IPS-20b (cell line): ENCODE data around the gene METRN.

Experiments used
- H3K27ac ChIP-seq: one replicate; pipeline ENCODE4 v1.5.1; 2013; ENCODE audit warnings: low read length
- H3K27me3 ChIP-seq: 2 replicates; pipeline ENCODE4 v1.6.1; 2013; ENCODE audit warnings: mild to moderate bottlenecking, low read length, inconsistent platforms; ENCODE audit not compliant: insufficient read depth
- H3K36me3 ChIP-seq: 2 replicates; pipeline ENCODE4 v1.6.1; 2013; ENCODE audit warnings: low read depth, mild to moderate bottlenecking, inconsistent platforms, low read length, moderate library complexity; ENCODE audit not compliant: insufficient read depth
- H3K4me1 ChIP-seq: 2 replicates; pipeline ENCODE4 v1.6.1; 2013; ENCODE audit warnings: mild to moderate bottlenecking, control low read depth, inconsistent platforms, low read length, moderate library complexity; ENCODE audit not compliant: insufficient read depth
- H3K4me3 ChIP-seq: 2 replicates; pipeline ENCODE4 v1.5.1; 2013; ENCODE audit warnings: mild to moderate bottlenecking, low read length, inconsistent platforms
- H3K9ac ChIP-seq: 2 replicates; pipeline ENCODE4 v1.6.1; 2013; ENCODE audit warnings: low read depth, mild to moderate bottlenecking, inconsistent platforms, low read length, moderate library complexity
- H3K9me3 ChIP-seq: 2 replicates; pipeline ENCODE4 v1.6.1; 2013; ENCODE audit warnings: mild to moderate bottlenecking, low read depth, low read length, inconsistent platforms; ENCODE audit not compliant: insufficient read depth

The METRN gene

DNA sequence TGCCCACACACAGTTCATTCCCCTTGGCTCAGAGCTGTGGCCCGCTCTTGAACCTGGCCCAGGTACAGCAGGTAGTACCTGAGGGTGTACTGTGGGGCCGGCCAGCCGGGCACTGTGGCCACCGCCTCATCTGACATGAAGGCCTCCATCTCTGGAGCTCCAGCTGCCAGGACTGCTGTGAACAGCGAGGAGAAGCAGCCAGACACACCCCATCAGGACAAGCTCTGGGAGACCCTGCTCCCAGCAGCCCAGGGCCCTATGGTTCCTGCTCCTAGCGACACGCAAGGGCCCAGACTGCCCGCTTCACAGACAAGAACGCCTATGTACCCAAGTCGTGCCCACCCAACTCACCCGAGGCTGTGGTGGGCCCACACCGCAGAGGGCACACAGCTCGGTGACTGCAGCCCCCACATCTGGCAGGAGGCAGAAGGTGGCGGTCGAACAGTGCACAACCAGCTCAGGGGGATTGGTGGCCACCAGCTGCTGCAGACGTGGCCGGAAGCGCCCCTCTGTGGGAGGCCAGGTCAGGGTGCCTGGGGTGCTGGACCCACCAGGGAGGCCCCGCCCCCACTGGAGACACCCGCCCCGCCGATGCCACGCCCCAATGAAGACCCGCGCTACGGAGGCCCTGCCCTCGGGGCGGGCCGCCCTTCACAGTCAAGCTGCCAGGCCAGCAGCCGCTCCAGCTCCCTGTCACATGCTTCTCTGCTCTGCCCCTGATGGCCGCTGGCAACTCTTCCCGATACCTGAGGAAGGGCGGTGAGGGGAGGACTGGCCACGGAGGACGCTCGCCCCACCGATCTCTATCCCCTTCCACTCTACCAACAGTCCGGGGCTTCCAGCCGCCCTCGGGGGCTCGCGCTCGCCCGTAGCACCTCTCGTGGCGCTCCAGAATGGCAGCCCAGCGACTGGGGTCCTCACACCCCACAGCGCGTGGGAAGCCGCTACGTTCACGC is 35.8 kb upstream of the METRN start:
- peaks cover 3% of the 10 kb centered on the region; the same call in 1 of the 2 replicates for H3K4me1 ChIP-seq
- H3K9ac ChIP-seq = no peak overlapping the region
- no peak overlapping the region for H3K27ac ChIP-seq
- H3K9me3 ChIP-seq = no peaks in the 10 kb centered on the region
- H3K36me3 ChIP-seq = peaks cover 19% of the 10 kb centered on the region
- peak overlapping the region; percentile 73 for H3K4me3 ChIP-seq
- H3K27me3 ChIP-seq = peaks cover 15% of the 10 kb centered on the region; the same call in 1 of the 2 replicates

DNA sequence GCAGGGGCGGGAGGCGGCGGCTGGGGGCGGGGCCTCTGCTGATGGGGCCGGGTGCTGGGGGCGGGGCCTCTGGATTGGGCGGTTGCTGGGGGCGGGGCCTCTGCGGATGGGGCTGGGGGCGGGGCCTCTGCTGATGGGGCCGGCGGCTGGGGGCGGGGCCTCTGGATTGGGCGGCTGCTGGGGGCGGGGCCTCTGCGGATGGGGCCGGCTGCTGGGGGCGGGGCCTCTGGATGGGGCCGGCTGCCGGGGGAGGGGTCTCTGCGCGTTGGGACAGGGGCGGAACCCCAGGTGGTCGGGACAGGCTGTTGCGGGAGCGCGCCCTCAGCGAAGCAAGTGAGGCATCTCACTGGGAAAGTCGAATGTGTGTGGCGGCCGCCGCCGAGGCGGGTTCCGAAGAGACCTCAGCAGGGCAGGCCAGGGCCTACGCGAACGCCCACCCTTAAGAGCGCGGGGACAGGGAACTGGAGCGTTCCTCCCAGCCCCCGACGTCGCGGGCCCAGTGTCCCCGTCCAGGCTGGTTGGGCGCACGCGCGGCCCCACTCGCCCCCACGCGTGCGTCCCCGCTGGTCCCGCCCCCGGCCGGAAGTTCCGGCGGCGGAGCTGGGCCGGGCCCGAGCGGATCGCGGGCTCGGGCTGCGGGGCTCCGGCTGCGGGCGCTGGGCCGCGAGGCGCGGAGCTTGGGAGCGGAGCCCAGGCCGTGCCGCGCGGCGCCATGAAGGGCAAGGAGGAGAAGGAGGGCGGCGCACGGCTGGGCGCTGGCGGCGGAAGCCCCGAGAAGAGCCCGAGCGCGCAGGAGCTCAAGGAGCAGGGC is 34.9 kb upstream of the METRN start, which contains the start of gene STUB1:
STUB1 (plus strand) TSS at position 597 of the 811 bp plus-strand sequence; CDS start at position 713, 116 bp downstream.
- Histone ChIP-seq H3K9ac (peak within 1 kb of the TSS; percentile 80; the same call in 1 of the 2 replicates), H3K9me3 (no peaks in the 10 kb centered on the region), H3K36me3 (peaks cover 19% of the 10 kb centered on the region), H3K27me3 (peaks cover 12% of the 10 kb centered on the region; the same call in 1 of the 2 replicates), H3K4me1 (no peaks in the 10 kb centered on the region; the same call in 1 of the 2 replicates), H3K27ac (no peak within 1 kb of the TSS), H3K4me3 (peak within 1 kb of the TSS; percentile 90)

DNA sequence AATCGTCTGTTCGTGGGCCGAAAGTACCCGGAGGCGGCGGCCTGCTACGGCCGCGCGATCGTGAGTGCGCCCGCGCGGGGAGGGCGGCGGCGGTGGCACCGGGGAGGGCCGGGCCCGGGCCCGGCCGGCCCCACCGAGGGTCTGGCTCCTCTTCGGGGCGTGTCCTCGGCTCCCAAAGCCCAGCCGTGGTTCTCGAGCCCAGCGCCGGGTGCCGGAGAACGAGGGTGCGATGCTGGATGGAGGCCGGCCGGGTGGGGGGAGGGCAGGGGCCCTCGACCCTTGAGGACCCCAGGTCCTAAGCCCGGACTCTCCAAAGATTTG is 34.3 kb upstream of the METRN start:
- Histone ChIP-seq H3K4me3 (peak overlapping the region; percentile 90), H3K36me3 (peaks cover 19% of the 10 kb centered on the region), H3K9me3 (no peaks in the 10 kb centered on the region), H3K4me1 (no peaks in the 10 kb centered on the region), H3K27me3 (peaks cover 8% of the 10 kb centered on the region; the same call in 1 of the 2 replicates), H3K27ac (no peak overlapping the region), H3K9ac (peak overlapping the region; percentile 80; the same call in 1 of the 2 replicates)

DNA sequence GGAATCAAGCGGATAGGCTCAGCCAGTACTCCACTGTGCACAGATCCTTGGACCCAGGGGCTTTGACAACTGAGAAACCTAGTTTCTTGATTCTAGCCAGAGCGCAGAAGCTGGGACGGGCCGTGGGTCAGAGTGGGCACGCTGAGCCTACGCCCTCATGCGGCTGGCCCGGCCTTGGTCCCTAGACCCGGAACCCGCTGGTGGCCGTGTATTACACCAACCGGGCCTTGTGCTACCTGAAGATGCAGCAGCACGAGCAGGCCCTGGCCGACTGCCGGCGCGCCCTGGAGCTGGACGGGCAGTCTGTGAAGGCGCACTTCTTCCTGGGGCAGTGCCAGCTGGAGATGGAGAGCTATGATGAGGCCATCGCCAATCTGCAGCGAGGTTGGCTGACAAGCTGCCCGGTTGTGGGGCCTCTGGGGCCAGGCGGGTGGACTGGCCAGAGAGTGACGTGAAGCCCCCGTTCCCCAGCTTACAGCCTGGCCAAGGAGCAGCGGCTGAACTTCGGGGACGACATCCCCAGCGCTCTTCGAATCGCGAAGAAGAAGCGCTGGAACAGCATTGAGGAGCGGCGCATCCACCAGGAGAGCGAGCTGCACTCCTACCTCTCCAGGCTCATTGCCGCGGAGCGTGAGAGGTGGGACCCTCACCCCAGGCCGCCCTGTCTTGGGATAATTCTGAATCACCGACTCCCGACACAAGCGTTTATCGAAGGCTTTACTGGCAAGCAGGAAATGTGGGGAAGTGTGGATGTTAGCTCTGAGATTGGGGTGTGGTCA is 33.8 kb upstream of the METRN start:
- Histone ChIP-seq H3K4me3 (peak overlapping the region; percentile 90), H3K27ac (no peak overlapping the region), H3K4me1 (no peaks in the 10 kb centered on the region), H3K36me3 (peaks cover 19% of the 10 kb centered on the region), H3K9me3 (no peaks in the 10 kb centered on the region), H3K9ac (peak overlapping the region; percentile 80; the same call in 1 of the 2 replicates), H3K27me3 (peaks cover 3% of the 10 kb centered on the region; the same call in 1 of the 2 replicates)

DNA sequence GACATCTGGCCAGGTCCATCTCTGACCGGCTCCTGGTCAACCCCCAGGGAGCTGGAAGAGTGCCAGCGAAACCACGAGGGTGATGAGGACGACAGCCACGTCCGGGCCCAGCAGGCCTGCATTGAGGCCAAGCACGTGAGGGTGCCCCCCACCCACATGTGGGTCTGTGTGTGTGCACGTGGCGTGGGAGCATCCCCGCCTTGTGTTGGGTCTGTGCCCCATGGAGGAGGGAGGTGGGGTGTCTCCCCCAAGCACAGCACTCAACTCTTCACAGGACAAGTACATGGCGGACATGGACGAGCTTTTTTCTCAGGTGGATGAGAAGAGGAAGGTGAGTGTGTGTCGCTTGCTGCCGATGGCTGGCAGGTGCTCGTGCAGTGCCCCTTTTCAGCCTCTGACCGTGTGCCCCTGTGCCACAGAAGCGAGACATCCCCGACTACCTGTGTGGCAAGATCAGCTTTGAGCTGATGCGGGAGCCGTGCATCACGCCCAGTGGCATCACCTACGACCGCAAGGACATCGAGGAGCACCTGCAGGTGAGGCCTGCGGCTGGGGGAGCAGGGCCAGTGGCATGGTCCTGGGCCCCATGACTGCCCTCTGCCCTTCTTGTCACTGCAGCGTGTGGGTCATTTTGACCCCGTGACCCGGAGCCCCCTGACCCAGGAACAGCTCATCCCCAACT is 33.0 kb upstream of the METRN start:
- H3K4me1 ChIP-seq = no peaks in the 10 kb centered on the region
- H3K27ac ChIP-seq = no peak overlapping the region
- no peaks in the 10 kb centered on the region for H3K27me3 ChIP-seq
- H3K36me3 ChIP-seq = peaks cover 19% of the 10 kb centered on the region
- H3K9ac ChIP-seq = no peak overlapping the region; the same call in 1 of the 2 replicates
- H3K4me3 ChIP-seq = peak overlapping the region; percentile 90; the same call in 1 of the 2 replicates
- H3K9me3 ChIP-seq = no peaks in the 10 kb centered on the region

DNA sequence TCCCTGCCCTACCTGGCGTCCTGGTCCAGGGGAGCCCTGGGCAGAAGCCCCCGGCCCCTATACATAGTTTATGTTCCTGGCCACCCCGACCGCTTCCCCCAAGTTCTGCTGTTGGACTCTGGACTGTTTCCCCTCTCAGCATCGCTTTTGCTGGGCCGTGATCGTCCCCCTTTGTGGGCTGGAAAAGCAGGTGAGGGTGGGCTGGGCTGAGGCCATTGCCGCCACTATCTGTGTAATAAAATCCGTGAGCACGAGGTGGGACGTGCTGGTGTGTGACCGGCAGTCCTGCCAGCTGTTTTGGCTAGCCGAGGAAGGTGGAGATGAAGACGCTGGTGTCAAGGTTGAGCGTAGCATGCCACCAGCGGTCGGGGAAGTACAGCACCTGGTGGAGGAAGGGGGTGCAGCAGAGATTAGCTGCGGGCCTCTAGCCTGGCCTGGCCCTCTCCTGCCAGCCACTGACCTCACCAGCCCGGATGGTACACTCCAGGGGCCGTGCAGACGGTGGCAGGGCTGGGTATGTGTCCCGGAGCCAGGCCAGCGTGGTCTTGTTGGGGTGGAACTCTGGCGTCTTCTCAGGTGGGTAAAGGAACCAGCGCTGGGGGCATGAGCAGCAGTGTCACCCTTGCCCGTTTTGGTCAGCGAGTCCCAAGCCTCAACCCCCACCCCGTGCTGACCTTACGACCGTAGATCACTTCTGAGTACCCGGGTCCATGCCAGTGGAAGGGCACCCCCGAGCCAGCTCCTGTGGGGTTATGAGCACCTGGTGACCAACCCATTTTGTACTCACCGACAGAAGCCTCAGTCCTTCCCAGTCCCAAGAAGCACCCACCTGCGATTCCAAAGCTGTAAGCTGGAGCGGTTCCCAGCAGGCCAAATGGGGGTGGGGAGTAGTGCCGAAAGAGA is 32.2 kb upstream of the METRN start:
- Histone ChIP-seq H3K4me1 (no peaks in the 10 kb centered on the region), H3K4me3 (peak overlapping the region; percentile 74), H3K27me3 (no peaks in the 10 kb centered on the region), H3K9ac (no peak overlapping the region), H3K27ac (no peak overlapping the region), H3K36me3 (peaks cover 19% of the 10 kb centered on the region), H3K9me3 (no peaks in the 10 kb centered on the region)

DNA sequence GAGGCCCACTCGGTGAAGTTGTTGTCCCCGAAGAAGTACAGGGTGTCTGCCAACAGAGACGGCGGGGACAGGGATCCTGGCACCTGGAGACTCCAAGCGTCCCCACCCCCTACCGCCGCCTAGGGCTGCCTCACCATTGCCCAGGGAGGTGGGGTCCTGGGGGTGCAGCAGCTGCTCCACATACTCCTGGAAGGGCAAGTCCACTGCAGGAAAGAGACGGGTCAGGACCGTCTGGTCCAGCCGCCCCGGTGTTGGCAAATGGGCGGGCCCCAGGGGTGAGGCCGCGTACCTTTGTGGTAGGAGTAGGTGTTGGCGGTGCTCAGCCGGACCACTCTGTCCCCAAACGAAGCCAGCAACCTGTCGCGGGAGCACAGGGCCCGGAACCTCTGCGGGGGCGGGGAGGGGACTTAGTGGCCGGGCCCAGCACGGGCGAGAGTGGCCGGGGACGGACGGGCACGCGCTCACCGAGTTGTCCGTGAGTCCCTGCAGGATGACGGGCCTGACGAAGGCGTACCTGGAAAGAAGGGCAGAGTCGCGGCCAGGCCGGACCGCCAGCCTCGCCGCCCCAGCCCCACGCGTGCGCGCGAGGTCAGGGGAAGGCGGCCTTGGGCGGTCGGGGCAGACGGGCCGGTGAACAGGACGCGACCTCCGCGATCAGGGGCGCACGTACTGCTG is 31.4 kb upstream of the METRN start:
- Histone ChIP-seq H3K9me3 (no peaks in the 10 kb centered on the region), H3K36me3 (peaks cover 19% of the 10 kb centered on the region), H3K4me1 (no peaks in the 10 kb centered on the region), H3K27me3 (no peaks in the 10 kb centered on the region), H3K4me3 (peak overlapping the region; percentile 74), H3K27ac (no peak overlapping the region), H3K9ac (peak overlapping the region; percentile 79)

DNA sequence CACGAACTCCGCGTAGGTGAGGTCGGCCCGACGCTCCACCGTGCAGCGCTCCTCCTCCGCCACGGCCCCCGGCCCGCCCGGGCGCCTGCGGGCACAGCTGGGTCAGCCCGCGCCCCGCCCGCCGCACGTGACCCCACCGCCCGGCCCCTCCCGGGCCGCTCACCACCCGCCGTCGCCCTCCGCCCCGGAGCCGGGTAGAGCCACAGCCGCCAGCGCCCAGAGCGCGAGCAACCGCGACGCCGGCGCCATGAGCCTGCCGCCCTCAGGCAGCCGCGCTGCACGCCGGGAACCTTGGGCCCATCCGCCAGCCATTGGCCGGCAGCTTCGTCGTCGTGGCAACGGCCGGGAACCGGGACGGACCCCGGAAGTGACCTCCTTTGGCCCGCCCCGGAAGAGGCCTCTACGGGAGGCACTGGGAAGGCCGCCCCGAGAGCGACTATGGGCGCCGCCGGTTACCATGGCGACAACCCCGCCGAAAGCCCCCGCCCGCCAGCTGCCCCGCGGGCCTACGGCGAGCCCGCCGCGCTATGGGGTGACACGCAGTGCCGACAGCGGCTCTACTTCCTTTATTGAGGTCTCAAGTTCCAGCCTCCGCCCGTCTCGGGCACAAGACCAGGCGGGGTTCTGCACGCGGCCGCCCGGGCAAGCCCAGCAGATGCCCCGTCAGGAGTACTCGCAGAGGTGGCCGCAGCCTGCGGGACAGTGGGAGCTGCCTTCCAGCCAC is 30.7 kb upstream of the METRN start, which contains the start of gene JMJD8:
JMJD8 (minus strand) TSS at position 264 of the 724 bp plus-strand sequence; CDS start at position 249, 15 bp downstream.
- no peaks in the 10 kb centered on the region for H3K27me3 ChIP-seq
- peaks cover 19% of the 10 kb centered on the region for H3K36me3 ChIP-seq
- no peaks in the 10 kb centered on the region for H3K9me3 ChIP-seq
- H3K4me1 ChIP-seq = no peaks in the 10 kb centered on the region
- H3K4me3 ChIP-seq = peak within 1 kb of the TSS; percentile 74
- peak within 1 kb of the TSS; percentile 79 for H3K9ac ChIP-seq
- no peak within 1 kb of the TSS for H3K27ac ChIP-seq

DNA sequence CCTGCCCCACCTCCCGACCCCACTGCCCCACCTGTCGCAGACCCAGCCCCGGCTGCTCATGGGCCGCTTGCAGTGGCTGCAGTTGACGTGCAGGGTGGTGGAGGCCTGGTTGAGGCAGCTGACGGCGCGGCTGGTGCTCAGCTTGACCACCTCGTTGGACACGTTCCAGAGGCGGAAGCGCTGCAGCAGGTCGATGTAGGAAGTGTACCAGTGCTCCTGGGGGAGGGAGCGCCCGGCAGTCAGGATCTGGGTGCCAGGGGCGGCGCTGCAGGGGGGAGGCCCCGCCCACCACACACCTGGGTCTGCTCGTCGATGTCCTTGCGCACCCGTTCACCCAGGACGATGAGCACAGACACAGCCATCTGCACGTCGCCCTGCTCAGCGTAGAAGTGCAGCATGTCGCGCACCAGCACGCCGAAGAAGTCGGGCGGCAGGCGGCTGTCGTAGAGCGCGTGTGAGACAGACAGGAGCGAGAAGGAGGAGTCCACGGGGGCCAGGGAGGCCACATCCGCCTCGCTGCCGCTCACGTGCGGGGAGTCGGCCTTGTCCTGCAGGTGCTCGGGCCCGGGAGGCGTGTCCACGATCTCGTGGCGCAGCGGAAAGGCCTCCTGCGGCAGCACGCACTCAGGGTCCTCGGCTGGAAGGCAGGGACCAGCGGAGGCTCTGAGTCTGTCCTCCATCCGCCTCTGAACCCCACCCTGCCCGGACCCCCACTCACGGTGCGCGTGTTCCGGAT is 29.8 kb upstream of the METRN start:
- Histone ChIP-seq H3K4me1 (no peaks in the 10 kb centered on the region), H3K36me3 (peaks cover 19% of the 10 kb centered on the region), H3K27me3 (no peaks in the 10 kb centered on the region), H3K9me3 (no peaks in the 10 kb centered on the region), H3K4me3 (no peak overlapping the region), H3K27ac (no peak overlapping the region), H3K9ac (no peak overlapping the region)
